ENCODE data around the gene TRIP12.

DNA sequence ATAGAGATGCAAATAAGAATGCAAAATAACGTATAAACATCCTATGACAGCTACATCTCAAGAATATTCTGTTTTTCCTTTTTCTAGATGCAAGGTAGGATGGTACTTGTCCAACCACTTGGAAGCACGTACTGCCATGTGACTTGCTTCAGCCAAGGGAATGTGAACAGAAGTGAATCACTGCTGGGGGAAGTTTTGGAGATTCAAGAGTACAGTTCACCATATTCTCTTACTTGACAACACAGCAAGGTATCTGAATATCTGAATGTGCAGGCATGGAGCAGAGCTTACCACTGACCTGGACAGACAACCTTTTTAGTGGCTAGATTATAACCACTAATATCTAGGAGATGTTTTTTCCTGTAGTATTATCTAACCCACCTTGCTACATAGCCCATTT, 53.0 kb downstream of the TRIP12 start:
- no peak for TF ChIP-seq POLR2A (IDR thresholded peaks at IDR 0.05; ENCODE audit: low read length)
- TF ChIP-seq GATA1 (IDR thresholded peaks at IDR 0.05; ENCODE audit: low read depth, low read length) = no peak
